Adipocyte (in vitro differentiated cells): ENCODE data around the gene VMA21.

Source experiments
- DNase-seq: peaks from one replicate; pipeline ENCODE4 v3.0.0-alpha.2; 2015; ENCODE audit warnings: low read depth
- H3K27me3 ChIP-seq: replicated peaks from 2 replicates; pipeline ENCODE4 v1.7.0; 2013; ENCODE audit warnings: mild to moderate bottlenecking, low read length, moderate library complexity; ENCODE audit not compliant: control insufficient read depth, insufficient read depth
- H3K36me3 ChIP-seq: 2 replicates; pipeline ENCODE4 v1.7.0; 2013; ENCODE audit warnings: low read length, mild to moderate bottlenecking, moderate library complexity; ENCODE audit not compliant: control insufficient read depth, insufficient read depth, severe bottlenecking
- H3K4me1 ChIP-seq: 2 replicates; pipeline ENCODE4 v1.7.0; 2013; ENCODE audit warnings: mild to moderate bottlenecking, low read length, moderate library complexity; ENCODE audit not compliant: control insufficient read depth, insufficient read depth
- H3K4me3 ChIP-seq: 2 replicates; pipeline ENCODE4 v1.7.0; 2013; ENCODE audit warnings: mild to moderate bottlenecking, low read length, moderate library complexity
- H3K9ac ChIP-seq: 2 replicates; pipeline ENCODE4 v1.7.0; 2013; ENCODE audit warnings: mild to moderate bottlenecking, low read length, moderate library complexity
- H3K9me3 ChIP-seq: 2 replicates; pipeline ENCODE4 v1.7.0; 2013; ENCODE audit warnings: mild to moderate bottlenecking, low read length, moderate library complexity; ENCODE audit not compliant: control insufficient read depth

The VMA21 gene

GRCh38 chrX:151396825-151397740 lies at the start of gene VMA21:
TSS of gene VMA21 (plus strand) at chrX:151397206. CDS start at chrX:151397309, 103 bp downstream.
- Histone ChIP-seq H3K36me3 (no peaks in the 10 kb centered on the region), H3K4me3 (peak within 1 kb of the TSS; percentile 93), H3K9me3 (no peaks in the 10 kb centered on the region), H3K4me1 (peaks cover 25% of the 10 kb centered on the region), H3K27me3 (no peaks in the 10 kb centered on the region), H3K9ac (peak within 1 kb of the TSS; percentile 93)
- DNase-seq, result peak; percentile 88

DNA sequence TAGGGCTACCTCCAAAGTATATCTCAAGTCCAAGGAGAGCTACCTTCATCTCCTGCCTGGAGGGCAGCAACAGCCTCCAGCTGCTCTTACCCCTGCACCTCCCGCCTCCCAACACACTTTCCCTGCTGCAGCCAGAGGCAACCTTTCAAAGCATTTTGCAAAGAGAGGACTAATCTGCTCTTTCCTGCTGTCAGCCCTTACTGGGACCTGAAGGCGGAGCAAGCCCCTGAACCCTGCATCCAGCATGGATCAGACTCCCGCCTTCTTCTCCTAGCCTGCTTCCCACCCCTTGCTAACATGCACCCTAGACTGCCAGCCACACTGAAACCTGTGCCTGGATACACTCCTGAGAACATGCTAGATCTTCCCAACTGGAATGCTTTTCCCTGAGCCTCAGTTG lies 37.7 kb upstream of the VMA21 start:
- Histone ChIP-seq H3K4me3 (no peak overlapping the region), H3K9me3 (peaks cover 1% of the 10 kb centered on the region), H3K4me1 (no peaks in the 10 kb centered on the region), H3K27me3 (peaks cover 48% of the 10 kb centered on the region), H3K9ac (no peak overlapping the region), H3K36me3 (no peaks in the 10 kb centered on the region)
- DNase-seq, result no peak

DNA sequence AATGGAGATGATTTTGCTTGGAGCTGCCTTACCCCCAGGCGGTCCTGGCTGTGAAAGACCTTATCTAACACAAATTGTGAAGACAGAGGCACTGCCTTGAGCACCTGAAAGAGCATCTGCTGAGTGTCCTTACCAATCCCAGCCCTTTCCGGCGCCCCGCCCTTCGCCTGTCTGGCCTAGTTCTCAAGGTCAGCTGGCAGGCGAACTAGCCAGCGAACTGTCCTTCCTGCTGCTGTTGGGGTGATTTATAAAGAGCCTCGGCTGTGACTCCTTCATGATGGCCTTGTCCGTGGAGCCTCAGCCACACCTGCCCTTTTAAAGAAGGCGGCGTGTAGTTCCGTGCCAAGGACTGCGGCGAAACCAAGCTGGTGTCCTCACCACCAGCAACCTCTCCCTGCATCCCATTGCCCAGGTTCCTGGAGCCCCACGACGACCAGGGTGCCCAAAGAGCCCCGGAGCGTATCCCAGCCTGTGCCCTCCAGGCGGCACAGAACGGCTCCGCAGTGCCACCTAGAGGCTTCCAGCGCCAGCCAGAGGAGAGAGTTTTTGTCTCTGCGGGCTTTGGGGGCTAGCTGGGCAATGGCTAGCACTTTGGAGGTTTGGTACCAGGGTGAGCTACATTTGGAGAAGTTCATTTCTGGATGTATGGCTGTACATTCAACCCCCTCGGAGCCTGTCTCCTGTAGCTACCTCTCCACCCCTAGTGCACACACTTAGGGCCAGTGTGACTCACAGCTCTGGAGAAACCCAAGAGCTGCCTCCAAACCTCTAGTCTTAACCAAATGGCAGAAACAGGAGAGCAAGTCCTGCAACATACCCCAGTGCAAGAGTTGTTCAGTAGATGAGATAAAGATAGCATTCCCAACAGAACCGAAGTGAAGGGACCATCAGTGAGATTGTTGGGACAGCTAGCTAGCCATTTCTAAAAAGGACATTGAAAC lies 36.8 kb upstream of the VMA21 start:
- Histone ChIP-seq H3K9ac (no peak overlapping the region), H3K4me3 (no peak overlapping the region), H3K4me1 (no peaks in the 10 kb centered on the region), H3K9me3 (peaks cover 3% of the 10 kb centered on the region), H3K36me3 (no peaks in the 10 kb centered on the region), H3K27me3 (peaks cover 43% of the 10 kb centered on the region)
- peak; percentile 51 for DNase-seq

- Histone ChIP-seq H3K9me3 (peaks cover 3% of the 10 kb centered on the region), H3K4me1 (no peaks in the 10 kb centered on the region), H3K36me3 (no peaks in the 10 kb centered on the region), H3K4me3 (no peak overlapping the region), H3K9ac (no peak overlapping the region), H3K27me3 (peaks cover 27% of the 10 kb centered on the region)
- DNase-seq, result no peak
These were observed 33.7 kb upstream of the VMA21 start for GRCh38 chrX:151363316-151363715.

- Histone ChIP-seq H3K27me3 (peaks cover 12% of the 10 kb centered on the region), H3K4me1 (no peaks in the 10 kb centered on the region), H3K9ac (no peak overlapping the region), H3K4me3 (no peak overlapping the region), H3K9me3 (peaks cover 3% of the 10 kb centered on the region), H3K36me3 (no peaks in the 10 kb centered on the region)
- no peak for DNase-seq
These were observed 31.4 kb upstream of the VMA21 start for GRCh38 chrX:151365579-151365978.

GRCh38 chrX:151370906-151371305 lies 26.1 kb upstream of the VMA21 start:
- Histone ChIP-seq H3K36me3 (no peaks in the 10 kb centered on the region), H3K27me3 (peaks cover 8% of the 10 kb centered on the region), H3K4me3 (no peak overlapping the region), H3K9me3 (no peaks in the 10 kb centered on the region), H3K4me1 (no peaks in the 10 kb centered on the region), H3K9ac (no peak overlapping the region)
- DNase-seq, result no peak

DNA sequence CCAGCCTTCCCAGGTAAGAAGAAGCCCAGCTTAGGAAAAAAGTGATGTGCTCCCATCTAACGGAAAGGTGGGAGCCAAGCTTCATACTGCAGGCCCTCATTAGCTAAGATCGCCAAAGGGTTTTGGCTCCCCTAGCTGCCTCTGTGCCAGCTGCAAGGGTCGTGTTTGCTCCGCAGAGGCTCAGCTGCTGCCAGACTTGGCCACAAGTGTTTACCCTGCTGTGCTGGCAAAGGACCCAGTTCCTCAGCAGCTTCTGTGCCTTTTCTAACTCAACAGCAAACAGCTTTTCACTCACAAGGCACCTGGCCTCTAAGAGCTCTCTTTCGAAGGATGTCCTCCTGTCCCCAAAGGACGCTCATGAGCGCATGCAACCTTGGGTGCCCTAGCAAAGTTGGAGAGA lies 12.2 kb upstream of the VMA21 start:
- Histone ChIP-seq H3K4me1 (no peaks in the 10 kb centered on the region), H3K36me3 (no peaks in the 10 kb centered on the region), H3K9me3 (no peaks in the 10 kb centered on the region), H3K27me3 (no peaks in the 10 kb centered on the region), H3K4me3 (no peak overlapping the region), H3K9ac (no peak overlapping the region)
- no peak for DNase-seq

DNA sequence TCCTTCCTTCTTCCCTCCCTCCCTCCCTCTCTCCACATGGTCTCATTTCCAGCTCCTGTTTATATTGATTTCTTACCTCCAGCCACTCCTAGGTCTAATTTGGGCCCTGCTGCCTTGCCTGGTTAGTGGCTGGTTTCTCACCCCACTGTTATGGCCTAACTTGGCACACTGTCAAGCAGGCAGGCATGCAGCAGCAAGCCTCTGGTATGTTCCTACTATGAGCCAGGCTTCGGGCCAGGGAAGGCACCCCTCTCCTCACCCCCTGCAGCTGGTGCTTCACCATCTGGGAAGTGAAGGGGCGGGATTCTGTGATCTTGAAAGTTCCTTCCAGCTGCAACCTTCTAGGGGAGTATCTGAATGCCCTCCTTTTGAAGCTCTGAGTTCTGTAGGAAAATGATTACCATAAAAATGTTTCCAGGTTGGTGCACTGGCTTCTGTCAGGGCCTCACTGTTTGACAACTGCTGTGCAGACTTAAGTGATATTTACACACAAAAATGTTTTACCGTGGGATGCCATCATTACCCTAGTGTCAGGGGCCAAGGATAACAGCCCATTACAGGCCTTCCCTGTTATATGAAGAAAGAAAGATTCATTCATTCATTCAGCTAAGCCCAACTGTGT lies 10.1 kb upstream of the VMA21 start:
- Histone ChIP-seq H3K4me3 (no peak overlapping the region), H3K9me3 (no peaks in the 10 kb centered on the region), H3K9ac (no peak overlapping the region), H3K36me3 (no peaks in the 10 kb centered on the region), H3K4me1 (no peaks in the 10 kb centered on the region), H3K27me3 (no peaks in the 10 kb centered on the region)
- peak; percentile 40 for DNase-seq

DNA sequence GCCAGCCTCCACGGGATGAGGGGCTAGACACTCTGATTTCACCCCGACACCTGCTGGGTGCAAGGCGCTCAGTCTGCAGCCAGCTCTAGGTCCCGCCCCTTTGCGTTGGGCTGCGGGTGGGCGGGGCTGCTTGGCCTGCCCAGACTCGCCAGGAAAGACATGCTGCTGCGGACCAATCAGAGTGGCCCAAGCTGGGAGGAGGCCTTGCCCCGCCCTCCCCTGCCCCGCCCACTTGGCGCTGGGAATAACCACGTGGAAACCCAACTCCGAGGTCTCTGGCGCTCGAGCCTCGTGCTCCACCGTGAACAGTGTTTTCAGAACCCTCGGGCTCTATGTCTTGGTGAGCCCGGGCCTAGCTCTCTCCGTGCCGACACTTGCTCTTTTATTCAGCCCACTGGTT lies 5.3 kb upstream of the VMA21 start:
- Histone ChIP-seq H3K9me3 (no peaks in the 10 kb centered on the region), H3K4me1 (peaks cover 8% of the 10 kb centered on the region), H3K9ac (no peak overlapping the region), H3K27me3 (no peaks in the 10 kb centered on the region), H3K36me3 (no peaks in the 10 kb centered on the region), H3K4me3 (no peak overlapping the region)
- no peak for DNase-seq

DNA sequence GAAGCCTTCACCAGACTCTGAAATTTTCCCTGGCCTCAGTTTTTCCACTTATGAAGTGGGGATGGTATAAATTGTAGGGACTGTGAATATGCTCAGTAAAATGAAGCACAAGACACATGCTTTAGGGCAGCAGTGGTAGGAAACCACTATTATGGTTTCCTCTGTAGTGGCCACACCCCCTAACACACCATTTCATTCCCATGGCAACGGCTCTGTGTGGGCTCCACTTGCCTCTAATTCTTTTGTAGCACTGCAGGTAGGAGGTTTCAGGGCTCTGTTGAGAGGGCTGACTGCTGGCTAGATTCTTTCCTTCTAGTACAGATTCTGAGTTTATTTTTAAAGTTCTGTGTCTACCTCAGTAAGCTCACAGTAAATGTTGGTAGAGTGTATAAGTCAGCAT lies 3.5 kb upstream of the VMA21 start:
- Histone ChIP-seq H3K9me3 (no peaks in the 10 kb centered on the region), H3K36me3 (no peaks in the 10 kb centered on the region), H3K9ac (no peak overlapping the region), H3K27me3 (no peaks in the 10 kb centered on the region), H3K4me3 (no peak overlapping the region), H3K4me1 (peaks cover 8% of the 10 kb centered on the region)
- no peak for DNase-seq
